Mesothelial cell of epicardium (in vitro differentiated cells): ENCODE measurements around the gene DCLRE1B. TPM values are rescaled to one million over a fixed set of nuclear protein-coding genes. Genes with fewer than 3 reads are reported as not detected.

Experiments used
- DNase-seq, 2 experiments: peaks; one replicate each; pipeline ENCODE4 v3.0.0; 2021; ENCODE audit warnings: low spot score in 2 of 2; ENCODE audit not compliant: unreplicated experiment in 2 of 2
- H3K27ac Mint-ChIP-seq: 2 replicates; pipeline ENCODE4 v1.8.0; 2021; ENCODE audit warnings: mixed read lengths
- H3K27me3 Mint-ChIP-seq: 2 replicates; pipeline ENCODE4 v1.8.0; 2021; ENCODE audit warnings: low read depth, mixed read lengths
- H3K36me3 Mint-ChIP-seq: 2 replicates; pipeline ENCODE4 v1.8.0; 2021; ENCODE audit warnings: mixed read lengths
- H3K4me1 Mint-ChIP-seq: 2 replicates; pipeline ENCODE4 v1.8.0; 2021; ENCODE audit warnings: mixed read lengths
- H3K4me3 Mint-ChIP-seq: 2 replicates; pipeline ENCODE4 v1.8.0; 2021; ENCODE audit warnings: mild to moderate bottlenecking, moderate library complexity, mixed read lengths
- H3K9me3 Mint-ChIP-seq: 2 replicates; pipeline ENCODE4 v1.8.0; 2021; ENCODE audit warnings: mixed read lengths
- CTCF ChIP-seq: fragments of 200-600 bp; sonication (generic); IDR thresholded peaks from one replicate; pipeline ENCODE4 v1.5.0; 2021; ENCODE audit warnings: antibody characterized with exemption; ENCODE audit not compliant: unreplicated experiment
- total RNA-seq: library from RNA; stranded (reverse); gene quantifications from 3 replicates; pipeline ENCODE4 v1.2.1, GENCODE V29; 2021

DCLRE1B gene
- total RNA-seq, 1 donor from 2014 or later, result 9.5 TPM

GRCh38 chr1:113917400-113918082 is 12.4 kb downstream of the DCLRE1B start:
- no peaks in the 10 kb centered on the region for H3K4me1 Mint-ChIP-seq
- H3K36me3 Mint-ChIP-seq, result no peaks in the 10 kb centered on the region
- no peak for DNase-seq
- no peak overlapping the region for H3K4me3 Mint-ChIP-seq
- no peak overlapping the region for H3K27ac Mint-ChIP-seq
- no peak for TF ChIP-seq CTCF
- H3K9me3 Mint-ChIP-seq, result no peaks in the 10 kb centered on the region
- H3K27me3 Mint-ChIP-seq, result peaks cover 2% of the 10 kb centered on the region

DNA sequence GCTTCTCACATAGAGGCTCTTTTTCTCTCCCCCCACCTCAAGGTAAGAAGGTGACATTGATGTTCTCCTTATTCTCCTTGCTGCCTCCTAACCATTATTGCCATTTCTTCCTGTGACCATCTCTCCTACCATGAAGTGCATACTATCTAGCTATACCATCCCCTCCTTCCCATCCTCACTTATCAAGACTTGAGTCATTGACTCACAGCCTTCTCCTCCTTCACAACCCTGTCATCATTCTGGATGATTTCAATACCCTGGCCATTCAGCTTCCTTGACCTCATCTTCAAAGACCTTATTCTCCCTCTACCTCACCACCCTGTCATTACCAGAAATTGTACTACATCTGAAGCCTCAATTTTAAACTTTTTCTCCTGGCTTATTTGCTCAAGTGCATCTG is 13.1 kb downstream of the DCLRE1B start:
- no peak for DNase-seq
- Mint-ChIP-seq H3K4me1 (no peaks in the 10 kb centered on the region), H3K27me3 (peaks cover 8% of the 10 kb centered on the region), H3K9me3 (no peaks in the 10 kb centered on the region), H3K36me3 (no peaks in the 10 kb centered on the region), H3K27ac (no peak overlapping the region), H3K4me3 (no peak overlapping the region)
- TF ChIP-seq CTCF, result no peak

DNA sequence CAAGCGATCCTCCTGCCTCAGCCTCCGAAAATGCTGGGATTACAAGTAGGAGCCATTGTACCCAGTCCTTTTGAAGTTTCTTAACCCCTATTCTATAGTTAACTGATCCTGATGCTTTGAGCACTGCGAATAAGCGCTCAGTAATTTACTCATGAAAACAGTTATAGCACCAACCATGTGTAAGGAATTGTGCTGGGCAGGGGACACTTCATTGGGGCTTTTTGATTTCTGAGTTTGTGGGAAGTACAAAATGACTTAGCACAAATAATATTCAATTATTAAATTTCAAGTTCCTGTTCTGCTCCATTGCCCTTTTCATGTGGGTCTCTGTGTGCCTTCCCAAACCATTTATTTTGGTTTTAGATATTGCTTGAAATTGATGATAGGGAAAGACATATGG is 17.8 kb downstream of the DCLRE1B start:
- no peak overlapping the region for H3K4me3 Mint-ChIP-seq
- H3K4me1 Mint-ChIP-seq, result peaks cover 4% of the 10 kb centered on the region
- TF ChIP-seq CTCF, result no peak
- H3K36me3 Mint-ChIP-seq, result no peaks in the 10 kb centered on the region
- no peaks in the 10 kb centered on the region for H3K9me3 Mint-ChIP-seq
- peaks cover 24% of the 10 kb centered on the region for H3K27me3 Mint-ChIP-seq
- H3K27ac Mint-ChIP-seq, result no peak overlapping the region
- DNase-seq, result no peak

- no peak for DNase-seq
- no peaks in the 10 kb centered on the region for H3K36me3 Mint-ChIP-seq
- H3K9me3 Mint-ChIP-seq, result no peaks in the 10 kb centered on the region
- H3K4me1 Mint-ChIP-seq, result peaks cover 14% of the 10 kb centered on the region
- no peak for TF ChIP-seq CTCF
- no peak overlapping the region for H3K27ac Mint-ChIP-seq
- peaks cover 24% of the 10 kb centered on the region for H3K27me3 Mint-ChIP-seq
- H3K4me3 Mint-ChIP-seq, result no peak overlapping the region
These were observed 19.3 kb downstream of the DCLRE1B start for GRCh38 chr1:113924473-113924872.

- Mint-ChIP-seq H3K36me3 (no peaks in the 10 kb centered on the region), H3K9me3 (no peaks in the 10 kb centered on the region), H3K4me3 (peak overlapping the region; percentile 97), H3K27ac (peak overlapping the region; percentile 99), H3K4me1 (peaks cover 38% of the 10 kb centered on the region), H3K27me3 (peaks cover 14% of the 10 kb centered on the region)
- DNase-seq, result no peak
- no peak for TF ChIP-seq CTCF
These were observed 23.2 kb downstream of the DCLRE1B start for GRCh38 chr1:113928187-113928930.
